Gastroesophageal sphincter (tissue), 4 donors: ENCODE results near the gene USP5. TPM values are rescaled to one million over a fixed set of nuclear protein-coding genes. Genes with fewer than 3 reads are reported as not detected.
A peak's percentile ranks its signal among the peaks of the same experiment; 100 is the strongest.

ENCODE experiments used
- ATAC-seq: fragments of 150-250 bp; one replicate; pipeline ENCODE4 v1.9.1; 2016; ENCODE audit warnings: mild to moderate bottlenecking, moderate library complexity
- H3K27ac ChIP-seq, 4 donors: fragments of 200-600 bp; sonication (generic) in 3 of 4; 1 replicate in 3 of 4; 2 replicates in 1 of 4; pipeline ENCODE4 v1.5.1; 2016 to 2019
- H3K27me3 ChIP-seq: fragments of 200-600 bp; sonication (generic); one replicate; pipeline ENCODE4 v1.5.1; 2019
- H3K36me3 ChIP-seq, 2 donors: fragments of 200-600 bp; sonication (generic); one replicate each; pipeline ENCODE4 v1.5.1; 2019; ENCODE audit warnings: control low read depth in 1 of 2
- H3K4me1 ChIP-seq, 3 donors: fragments of 200-600 bp; sonication (generic); 1 replicate in 2 of 3; 2 replicates in 1 of 3; pipeline ENCODE4 v1.5.1; 2016 to 2019; ENCODE audit warnings: control low read depth in 2 of 3
- H3K4me3 ChIP-seq, 2 donors: fragments of 200-600 bp; sonication (generic); one replicate each; pipeline ENCODE4 v1.5.1; 2019; ENCODE audit warnings: mild to moderate bottlenecking in 1 of 2, moderate library complexity in 1 of 2
- H3K9me3 ChIP-seq, 3 donors: fragments of 200-600 bp; sonication (generic); one replicate each; pipeline ENCODE4 v1.5.1; 2017 to 2019; ENCODE audit warnings: control low read depth in 2 of 3
- CTCF ChIP-seq, 4 experiments: fragments of 200-600 bp in 2 of 4; fragments of 450-650 bp in 2 of 4; sonication (generic) in 1 of 4; IDR thresholded peaks; one replicate each; pipeline ENCODE4 v1.5.1; 2017 to 2019; ENCODE audit warnings: antibody characterized with exemption in 4 of 4, mild to moderate bottlenecking in 2 of 4, moderate library complexity in 2 of 4
- EP300 ChIP-seq: sonication (generic); formaldehyde crosslinking; IDR thresholded peaks from one replicate; pipeline ENCODE4 v1.6.1; 2017; ENCODE audit warnings: antibody characterized with exemption, mild to moderate bottlenecking
- POLR2A ChIP-seq, 2 donors: fragments of 450-650 bp; IDR thresholded peaks; one replicate each; pipeline ENCODE4 v1.6.1; 2017; ENCODE audit warnings: antibody characterized with exemption in 2 of 2, mild to moderate bottlenecking in 2 of 2, moderate library complexity in 1 of 2
- POLR2AphosphoS5 ChIP-seq: sonication (generic); formaldehyde crosslinking; IDR thresholded peaks from one replicate; pipeline ENCODE4 v1.6.1; 2017; ENCODE audit warnings: antibody characterized with exemption
- WGBS, 2 donors: methylation state at CpG; one replicate each; pipeline ENCODE4 v1.1.5; 2018; ENCODE audit warnings: low coverage in 1 of 2; 5-methylcytosine and 5-hydroxymethylcytosine counted together
- total RNA-seq, 4 donors: library from RNA; depleted of rRNA; stranded (reverse); fragments of >200 nt; gene quantifications; one replicate each; pipeline ENCODE4 v1.1.0, GENCODE V29; 2016

USP5 gene
- total RNA-seq, 4 donors from 2014 or later, result 43.4 to 70.9 (median 65.0) TPM

- no peaks in the 10 kb centered on the region for H3K9me3 ChIP-seq
- H3K36me3 ChIP-seq, result peaks cover 0 to 40% of the 10 kb centered on the region in 2 donors
- peak; percentile 29 for ATAC-seq
- H3K27me3 ChIP-seq, result peaks cover 12% of the 10 kb centered on the region
- WGBS, 2 donors, result 2% methylated on average over 15 of the region's 71 CpGs; no CpG with 5 or more reads in 1 of the 2 donors
- H3K27ac ChIP-seq, result peak overlapping the region; percentile 39 to 91 (median 87)
- TF ChIP-seq POLR2A (IDR thresholded peaks at IDR 0.05) (peak in 1 of 2 donors; percentile 9), CTCF (IDR thresholded peaks at IDR 0.05) (no peak), POLR2AphosphoS5 (peak; percentile 43), EP300 (no peak)
- peaks cover 0 to 55% (median 33%) of the 10 kb centered on the region in 3 donors for H3K4me1 ChIP-seq
- peak overlapping the region; percentile 60 to 87 for H3K4me3 ChIP-seq
These were observed 23.0 kb upstream of the USP5 start for GRCh38 chr12:6828781-6829535.

DNA sequence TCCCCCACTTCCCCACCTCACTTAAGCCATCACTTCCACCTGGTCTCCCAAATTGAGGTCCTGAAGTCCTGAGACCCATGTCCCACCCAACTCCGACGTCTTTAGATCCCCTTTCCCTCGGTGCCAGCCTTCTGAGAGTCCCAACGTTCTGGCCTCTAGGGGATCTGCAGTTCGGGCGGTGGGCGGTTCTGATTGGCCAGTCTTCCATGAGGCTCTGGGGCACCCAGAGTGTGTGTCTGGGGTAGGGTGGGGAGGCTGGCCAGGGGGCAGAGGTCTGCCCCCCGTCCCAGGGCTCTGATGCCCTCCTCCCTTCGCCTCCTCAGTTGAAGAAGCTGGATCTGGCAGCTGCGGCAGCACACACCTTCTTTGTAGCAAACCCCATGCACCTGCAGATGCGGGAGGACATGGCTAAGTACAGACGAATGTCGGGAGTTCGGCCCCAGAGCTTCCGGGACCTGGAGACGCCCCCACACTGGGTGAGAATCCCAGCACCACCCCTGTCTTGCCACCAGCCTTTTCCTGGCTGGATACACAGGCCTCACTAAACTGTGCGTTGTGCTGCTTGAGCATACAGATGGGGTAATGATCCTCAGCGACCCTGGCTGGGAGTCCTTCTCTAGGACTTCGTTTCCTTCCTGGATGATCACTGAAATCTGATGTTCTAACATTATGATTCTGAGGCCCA lies 22.3 kb upstream of the USP5 start:
- Histone ChIP-seq H3K36me3 (peaks cover 0 to 48% of the 10 kb centered on the region in 2 donors), H3K9me3 (no peaks in the 10 kb centered on the region), H3K27ac (peak overlapping the region in 3 of 4 donors; percentile 87 to 91 (median 87)), H3K4me1 (peaks cover 0 to 55% (median 33%) of the 10 kb centered on the region in 3 donors), H3K27me3 (peaks cover 5% of the 10 kb centered on the region), H3K4me3 (peak overlapping the region; percentile 60 to 87)
- WGBS, 2 donors, result 60% methylated on average over 2 of the region's 19 CpGs; no CpG with 5 or more reads in 1 of the 2 donors
- TF ChIP-seq EP300 (no peak), POLR2AphosphoS5 (no peak), CTCF (IDR thresholded peaks at IDR 0.05) (peak in 2 of 4 experiments; percentile 8 to 35), POLR2A (IDR thresholded peaks at IDR 0.05) (no peak)
- no peak for ATAC-seq

DNA sequence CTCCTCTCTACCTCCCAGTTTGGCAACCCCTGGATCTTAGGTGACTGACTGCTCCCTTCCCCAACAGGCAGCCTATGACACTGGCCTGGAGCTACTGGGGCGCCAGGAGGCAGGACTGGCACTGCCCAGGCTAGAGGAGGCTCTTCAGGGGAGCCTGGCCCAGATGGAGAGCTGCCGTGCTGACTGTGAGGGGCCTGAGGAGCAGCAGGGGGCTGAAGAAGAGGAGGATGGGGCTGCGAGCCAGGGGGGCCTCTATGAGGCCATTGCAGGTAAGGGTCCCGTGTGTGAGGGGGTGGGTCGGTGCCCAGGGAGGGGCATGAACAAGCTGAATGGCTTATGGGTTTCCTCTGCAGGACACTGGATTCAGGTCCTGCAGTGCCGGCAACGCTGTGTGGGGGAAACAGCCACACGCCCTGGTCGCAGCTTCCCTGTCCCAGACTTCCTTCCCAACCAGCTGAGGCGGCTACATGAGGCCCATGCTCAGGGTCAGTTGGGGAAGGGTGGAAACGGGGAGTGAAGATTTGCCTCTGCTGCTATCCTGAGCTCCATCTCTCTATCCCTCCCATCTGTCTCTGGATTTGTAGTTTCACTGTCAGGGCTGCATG lies 21.6 kb upstream of the USP5 start:
- Histone ChIP-seq H3K4me3 (no peak overlapping the region), H3K27me3 (no peaks in the 10 kb centered on the region), H3K9me3 (no peaks in the 10 kb centered on the region), H3K36me3 (peaks cover 0 to 54% of the 10 kb centered on the region in 2 donors), H3K4me1 (peaks cover 0 to 48% (median 28%) of the 10 kb centered on the region in 3 donors), H3K27ac (peak overlapping the region in 3 of 4 donors; percentile 87 to 91 (median 87))
- TF ChIP-seq CTCF (IDR thresholded peaks at IDR 0.05) (no peak), POLR2AphosphoS5 (no peak), POLR2A (IDR thresholded peaks at IDR 0.05) (no peak), EP300 (no peak)
- 82 to 88% methylated on average over 4 to 6 of the region's 11 CpGs for WGBS, 2 donors
- no peak for ATAC-seq

GRCh38 chr12:6830999-6831398 lies 21.0 kb upstream of the USP5 start:
- H3K4me3 ChIP-seq, result no peak overlapping the region
- ATAC-seq, result no peak
- 90 to 94% methylated on average over 2 to 3 of the region's 6 CpGs for WGBS, 2 donors
- TF ChIP-seq EP300 (no peak), CTCF (IDR thresholded peaks at IDR 0.05) (no peak), POLR2A (IDR thresholded peaks at IDR 0.05) (no peak), POLR2AphosphoS5 (no peak)
- no peaks in the 10 kb centered on the region for H3K9me3 ChIP-seq
- H3K27me3 ChIP-seq, result no peaks in the 10 kb centered on the region
- peaks cover 0 to 54% of the 10 kb centered on the region in 2 donors for H3K36me3 ChIP-seq
- no peak overlapping the region for H3K27ac ChIP-seq
- H3K4me1 ChIP-seq, result peaks cover 0 to 41% (median 22%) of the 10 kb centered on the region in 3 donors
